GM21390 (cell line): Measurements from ENCODE around the gene IL19.
"Not testable (repeated sequence)": the region's sequence is repeated elsewhere in the genome, so short reads cannot be mapped to it uniquely, and the experiment has no call there.

ENCODE experiments used
- ATAC-seq: cut with Tn5 transposase; IDR thresholded peaks from one replicate; pipeline ENCODE4 v1.9.1; 2021; ENCODE audit not compliant: unreplicated experiment

The IL19 gene

GRCh38 chr1:206739411-206740076 lies 31.0 kb upstream of the IL19 start:
- peak; percentile 79 for ATAC-seq

GRCh38 chr1:206741142-206741701 lies 29.4 kb upstream of the IL19 start:
- ATAC-seq = no peak

- no peak for ATAC-seq
These were observed 27.7 kb upstream of the IL19 start for GRCh38 chr1:206742719-206743383.

DNA sequence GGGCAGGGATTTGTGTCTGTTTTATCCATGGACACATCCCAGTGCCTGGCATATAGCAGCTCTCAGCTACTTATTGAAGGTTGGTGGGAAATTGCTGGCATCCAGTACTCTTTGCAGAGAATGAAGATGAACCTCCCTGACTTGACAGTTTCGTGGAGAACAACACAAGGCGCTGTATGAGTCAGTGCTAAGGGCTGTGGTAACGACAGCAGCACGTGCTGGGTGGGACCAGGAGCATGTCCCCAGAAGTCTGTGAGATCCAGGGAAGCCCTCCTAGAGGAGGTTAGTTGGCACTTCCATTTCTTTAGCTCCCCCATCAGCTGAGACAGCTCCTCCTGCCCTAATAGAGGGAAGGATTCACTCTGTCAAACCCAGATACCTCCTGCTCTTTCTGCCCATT lies 25.9 kb upstream of the IL19 start:
- ATAC-seq = no peak

DNA sequence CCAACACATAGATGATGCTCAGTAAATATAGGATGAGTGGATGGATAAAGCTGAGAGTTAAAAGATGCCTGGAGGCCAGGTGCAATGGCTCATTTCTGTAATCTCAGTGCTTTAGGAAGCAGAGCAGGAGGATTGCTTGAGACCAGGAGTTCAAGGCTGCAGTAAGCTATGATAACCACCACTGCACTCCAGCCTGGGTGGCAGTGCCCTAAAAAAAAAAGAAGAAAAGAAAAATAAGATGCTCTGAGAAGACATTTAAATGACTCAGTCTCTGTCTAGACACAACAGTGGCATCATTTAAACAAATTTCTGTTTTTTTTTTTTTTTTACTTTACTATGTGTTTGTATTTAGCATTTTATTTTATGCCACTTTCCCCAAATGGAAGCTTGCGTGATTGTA lies 25.3 kb upstream of the IL19 start:
- ATAC-seq = no peak

- ATAC-seq = no peak
These were observed 22.1 kb upstream of the IL19 start for GRCh38 chr1:206748348-206749030.

GRCh38 chr1:206751891-206752290 lies 18.7 kb upstream of the IL19 start:
- no peak for ATAC-seq

DNA sequence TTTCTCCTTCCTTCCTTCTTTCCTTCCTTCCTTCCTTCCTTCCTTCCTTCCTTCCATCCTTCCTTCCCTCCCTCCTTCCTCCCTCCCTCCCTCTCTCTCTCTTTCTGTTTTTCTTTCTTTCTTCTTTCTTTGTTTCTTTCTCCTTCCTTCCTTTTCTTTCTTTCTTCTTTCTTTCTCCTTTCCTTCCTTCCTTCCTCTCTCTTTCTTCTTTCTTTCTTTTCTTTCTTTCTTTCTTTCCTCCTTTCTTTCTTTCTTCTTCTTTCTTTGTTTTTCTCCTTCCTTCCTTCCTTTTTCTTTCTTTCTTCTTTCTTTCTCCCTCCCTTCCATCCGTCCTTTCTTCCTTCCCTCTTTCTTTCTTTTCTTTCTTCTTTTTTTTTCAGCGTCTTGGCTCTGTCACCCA lies 18.1 kb upstream of the IL19 start:
- no peak for ATAC-seq

- ATAC-seq = no peak
These were observed 17.4 kb upstream of the IL19 start for GRCh38 chr1:206753141-206753540.

- ATAC-seq = no peak
These were observed 16.6 kb upstream of the IL19 start for GRCh38 chr1:206754011-206754410.

GRCh38 chr1:206757524-206758266 lies 12.9 kb upstream of the IL19 start:
- no peak for ATAC-seq

- ATAC-seq = no peak
These were observed 10.0 kb upstream of the IL19 start for GRCh38 chr1:206760590-206760989.

GRCh38 chr1:206761159-206761768 lies 9.3 kb upstream of the IL19 start:
- no peak for ATAC-seq

DNA sequence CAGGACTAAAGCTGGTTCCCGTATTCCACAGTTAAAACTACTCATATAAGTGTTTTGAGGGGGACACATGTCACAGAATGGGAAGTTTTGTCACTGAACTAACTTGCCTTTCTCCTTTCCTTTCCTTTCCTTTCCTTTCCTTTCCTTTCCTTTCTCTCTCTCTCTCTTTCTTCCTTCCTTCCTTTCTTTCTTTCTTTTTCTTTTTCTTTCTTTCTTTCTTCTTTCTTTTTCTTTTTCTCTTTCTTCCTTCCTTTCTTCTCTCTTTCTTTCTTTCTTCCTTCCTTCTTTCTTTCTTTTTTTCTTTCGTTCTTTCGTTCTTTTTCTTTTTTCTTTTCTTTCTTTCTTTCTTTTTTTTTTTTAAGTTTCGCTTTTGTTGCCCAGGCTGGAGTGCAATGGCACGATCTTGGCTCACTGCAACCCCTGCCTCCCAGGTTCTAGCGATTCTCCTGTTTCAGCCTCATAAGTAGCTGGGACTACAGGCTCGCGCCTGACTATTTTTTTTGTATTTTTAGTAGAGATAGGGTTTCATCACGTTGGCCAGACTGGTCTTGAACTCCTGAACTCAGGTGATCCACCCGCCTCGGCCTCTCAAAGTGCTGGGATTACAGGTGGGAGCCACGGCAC lies 7.7 kb upstream of the IL19 start:
- not testable (repeated sequence) for ATAC-seq

GRCh38 chr1:206765771-206766170 lies 4.8 kb upstream of the IL19 start:
- ATAC-seq = not testable (repeated sequence)

GRCh38 chr1:206766251-206766856 lies 4.2 kb upstream of the IL19 start:
- ATAC-seq = peak; percentile 45

DNA sequence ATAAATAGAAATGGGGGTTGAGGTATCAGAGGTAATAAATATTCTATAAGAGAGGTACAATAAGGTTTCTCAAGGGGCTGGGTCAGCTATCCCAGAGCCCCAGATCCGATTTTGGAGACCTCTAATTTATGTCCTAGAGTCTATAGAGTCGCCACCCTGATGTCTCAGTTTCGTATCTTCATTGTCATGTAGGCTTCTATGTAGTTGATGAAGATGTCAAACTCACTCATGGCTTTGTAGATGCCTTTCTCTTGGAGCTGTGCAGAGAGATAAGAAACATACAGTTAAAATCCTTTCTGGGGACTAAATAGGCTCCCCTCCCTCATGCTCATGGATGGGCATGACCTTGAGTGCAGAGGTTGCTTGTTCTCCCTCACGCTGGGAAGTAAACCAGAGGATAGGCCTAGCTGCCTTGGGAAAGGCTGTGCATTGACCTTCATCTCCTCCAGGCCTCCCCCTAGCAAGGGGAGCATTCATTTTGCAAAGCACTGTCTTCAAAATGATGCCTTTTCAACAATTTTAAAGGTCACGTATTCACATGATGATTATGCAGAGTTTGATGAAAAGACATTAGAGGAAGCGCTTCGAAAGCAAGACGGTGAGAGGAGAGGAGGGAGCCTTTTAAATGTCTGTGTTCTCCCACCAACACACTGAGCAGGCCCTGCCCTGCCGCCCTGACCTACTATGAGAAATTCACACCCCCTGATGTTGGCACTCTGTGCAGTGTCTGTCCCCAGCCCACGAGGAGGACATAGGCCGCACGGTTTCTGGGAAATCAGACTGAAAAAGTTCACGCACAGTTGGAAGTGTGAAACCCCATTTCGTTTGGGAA lies 1.9 kb upstream of the IL19 start:
- peak; percentile 7 for ATAC-seq

DNA sequence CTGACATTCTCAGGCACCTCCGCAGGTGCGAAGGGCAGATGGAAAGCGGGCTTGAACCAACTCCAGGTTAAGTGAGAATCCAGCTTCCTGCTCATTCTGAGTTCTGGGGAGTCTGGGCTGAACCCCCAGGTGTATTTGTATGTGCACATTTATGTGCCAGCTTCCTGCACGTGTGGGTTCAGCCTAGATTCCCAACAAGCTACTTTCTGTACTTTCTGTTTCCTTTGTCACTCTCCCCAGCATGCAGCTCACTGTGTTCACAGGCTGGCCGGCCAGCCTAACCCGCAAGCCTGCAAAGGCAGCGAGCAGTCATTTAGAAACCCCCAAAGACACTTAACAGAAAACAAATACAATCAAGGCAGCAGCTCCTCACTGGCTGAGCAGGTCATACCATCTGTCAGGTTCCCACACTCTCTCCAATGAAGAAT lies 1.3 kb upstream of the IL19 start:
- peak; percentile 64 for ATAC-seq

DNA sequence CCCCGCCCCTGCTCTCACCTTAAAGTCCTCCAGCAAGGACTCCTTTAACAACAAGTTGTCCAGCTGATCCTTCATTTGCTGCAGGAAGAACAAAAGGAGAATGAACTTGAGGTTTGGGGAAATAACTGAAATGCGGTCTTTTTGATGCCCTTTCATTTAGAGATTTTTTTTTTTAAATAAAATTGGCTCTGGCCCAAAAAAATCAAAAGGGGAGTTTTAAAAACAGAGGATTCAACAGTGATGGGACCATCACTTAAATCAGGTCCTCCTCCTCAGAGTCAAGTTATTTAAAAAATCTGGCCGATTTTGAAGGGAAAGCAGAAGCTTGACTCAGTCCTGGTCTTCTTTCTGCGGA lies 742 bp downstream of the IL19 start:
- no peak for ATAC-seq
